ENCODE results near the gene HOXB5. TPM values are rescaled to one million over a fixed set of nuclear protein-coding genes. Genes with fewer than 3 reads are reported as not detected.

HOXB5 gene
- total RNA-seq, 1 donor from 2014 or later: not detected

- Histone ChIP-seq H3K4me1 (ENCODE audit: insufficient read depth, low read length) (peaks cover 28% of the 10 kb centered on the region), H3K9me3 (ENCODE audit: insufficient read depth, low read depth, low read length) (no peaks in the 10 kb centered on the region), H3K4me3 (ENCODE audit: insufficient read depth, low read depth, low read length) (peak overlapping the region; percentile 58), H3K36me3 (ENCODE audit: insufficient read depth, low read length) (no peaks in the 10 kb centered on the region), H3K27ac (ENCODE audit: low read depth, low read length) (peak overlapping the region; percentile 57), H2AFZ (ENCODE audit: low read depth, low read length) (no peak overlapping the region), H3K9ac (ENCODE audit: low read length) (peak overlapping the region; percentile 79), H4K20me1 (ENCODE audit: insufficient read depth, low read length) (peaks cover 9% of the 10 kb centered on the region), H3K4me2 (ENCODE audit: low read length) (peak overlapping the region; percentile 83), H3K79me2 (ENCODE audit: insufficient read depth, low read length) (peaks cover 95% of the 10 kb centered on the region), H3K27me3 (ENCODE audit: insufficient read depth, low read length) (peaks cover 86% of the 10 kb centered on the region)
- peaks cover 18% of the 10 kb centered on the region for H3K9me3 Mint-ChIP-seq (ENCODE audit: unreplicated experiment)
- no peak overlapping the region for H3K4me3 Mint-ChIP-seq (ENCODE audit: unreplicated experiment)
- FAIRE-seq: no peak
- H3K27me3 Mint-ChIP-seq (ENCODE audit: low read depth, unreplicated experiment): peaks cover 55% of the 10 kb centered on the region
- no peak for TF ChIP-seq EZH2 (IDR thresholded peaks at IDR 0.05; ENCODE audit: insufficient read depth, low read length)
- TF ChIP-seq, protein P1, sequence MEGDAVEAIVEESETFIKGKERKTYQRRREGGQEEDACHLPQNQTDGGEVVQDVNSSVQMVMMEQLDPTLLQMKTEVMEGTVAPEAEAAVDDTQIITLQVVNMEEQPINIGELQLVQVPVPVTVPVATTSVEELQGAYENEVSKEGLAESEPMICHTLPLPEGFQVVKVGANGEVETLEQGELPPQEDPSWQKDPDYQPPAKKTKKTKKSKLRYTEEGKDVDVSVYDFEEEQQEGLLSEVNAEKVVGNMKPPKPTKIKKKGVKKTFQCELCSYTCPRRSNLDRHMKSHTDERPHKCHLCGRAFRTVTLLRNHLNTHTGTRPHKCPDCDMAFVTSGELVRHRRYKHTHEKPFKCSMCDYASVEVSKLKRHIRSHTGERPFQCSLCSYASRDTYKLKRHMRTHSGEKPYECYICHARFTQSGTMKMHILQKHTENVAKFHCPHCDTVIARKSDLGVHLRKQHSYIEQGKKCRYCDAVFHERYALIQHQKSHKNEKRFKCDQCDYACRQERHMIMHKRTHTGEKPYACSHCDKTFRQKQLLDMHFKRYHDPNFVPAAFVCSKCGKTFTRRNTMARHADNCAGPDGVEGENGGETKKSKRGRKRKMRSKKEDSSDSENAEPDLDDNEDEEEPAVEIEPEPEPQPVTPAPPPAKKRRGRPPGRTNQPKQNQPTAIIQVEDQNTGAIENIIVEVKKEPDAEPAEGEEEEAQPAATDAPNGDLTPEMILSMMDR (IDR thresholded peaks at IDR 0.05; ENCODE audit: insufficient read depth, low read depth, low read length): no peak
- no peak overlapping the region for H3K27ac Mint-ChIP-seq (ENCODE audit: unreplicated experiment)
- no peaks in the 10 kb centered on the region for H3K4me1 Mint-ChIP-seq (ENCODE audit: low read depth, unreplicated experiment)
- peaks cover 2% of the 10 kb centered on the region for H3K36me3 Mint-ChIP-seq (ENCODE audit: low read depth, unreplicated experiment)
- DNase-seq (ENCODE audit: low read depth): no peak
Observed at GRCh38 chr17:48563385-48563838, 30.2 kb downstream of the HOXB5 start.

DNA sequence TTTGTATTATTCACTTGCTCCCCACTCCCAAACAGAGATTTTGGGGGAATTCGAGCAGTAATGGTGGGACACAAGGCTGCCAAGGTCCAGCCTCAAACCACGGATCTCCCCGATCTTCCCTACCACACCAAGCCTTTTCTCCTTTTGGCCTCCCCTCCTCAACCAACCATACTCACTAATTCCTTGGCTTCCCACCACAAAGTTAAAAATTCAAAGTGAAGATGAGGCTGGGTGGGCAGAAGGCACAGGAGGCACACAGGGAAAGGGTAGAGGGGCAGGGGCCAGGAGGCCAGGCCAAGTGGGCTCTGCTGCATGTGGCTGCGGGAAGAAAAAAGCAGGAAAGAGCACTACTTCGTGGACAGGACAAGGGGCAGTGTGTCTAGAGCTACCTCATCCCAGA, 30.6 kb downstream of the HOXB5 start:
- Histone ChIP-seq H3K9ac (ENCODE audit: low read length) (peak overlapping the region; percentile 79), H3K4me2 (ENCODE audit: low read length) (peak overlapping the region; percentile 83), H3K9me3 (ENCODE audit: insufficient read depth, low read depth, low read length) (no peaks in the 10 kb centered on the region), H3K27me3 (ENCODE audit: insufficient read depth, low read length) (peaks cover 86% of the 10 kb centered on the region), H3K36me3 (ENCODE audit: insufficient read depth, low read length) (no peaks in the 10 kb centered on the region), H3K27ac (ENCODE audit: low read depth, low read length) (peak overlapping the region; percentile 57), H2AFZ (ENCODE audit: low read depth, low read length) (no peak overlapping the region), H4K20me1 (ENCODE audit: insufficient read depth, low read length) (peaks cover 9% of the 10 kb centered on the region), H3K4me1 (ENCODE audit: insufficient read depth, low read length) (peaks cover 32% of the 10 kb centered on the region), H3K79me2 (ENCODE audit: insufficient read depth, low read length) (peaks cover 95% of the 10 kb centered on the region), H3K4me3 (ENCODE audit: insufficient read depth, low read depth, low read length) (peak overlapping the region; percentile 58)
- Mint-ChIP-seq H3K27me3 (ENCODE audit: low read depth, unreplicated experiment) (peaks cover 60% of the 10 kb centered on the region), H3K4me1 (ENCODE audit: low read depth, unreplicated experiment) (no peaks in the 10 kb centered on the region), H3K4me3 (ENCODE audit: unreplicated experiment) (no peak overlapping the region), H3K9me3 (ENCODE audit: unreplicated experiment) (peaks cover 16% of the 10 kb centered on the region), H3K27ac (ENCODE audit: unreplicated experiment) (no peak overlapping the region), H3K36me3 (ENCODE audit: low read depth, unreplicated experiment) (peaks cover 2% of the 10 kb centered on the region)
- no peak for DNase-seq (ENCODE audit: low read depth)
- no peak for TF ChIP-seq EZH2 (IDR thresholded peaks at IDR 0.05; ENCODE audit: insufficient read depth, low read length)
- TF ChIP-seq, protein P1 (IDR thresholded peaks at IDR 0.05; ENCODE audit: insufficient read depth, low read depth, low read length): no peak
- FAIRE-seq: no peak
